GM19240 (cell line): ENCODE data around the gene NYNRIN.
"Not testable (repeated sequence)": the region's sequence is repeated elsewhere in the genome, so short reads cannot be mapped to it uniquely, and the experiment has no call there.

Source experiments
- DNase-seq: peaks from one replicate; pipeline ENCODE4 v3.0.0; 2011; ENCODE audit warnings: low spot score; ENCODE audit not compliant: insufficient read length

The NYNRIN gene

GRCh38 chr14:24398653-24399446, at the start of gene NYNRIN:
TSS of gene NYNRIN (plus strand) at chr14:24399003. CDS start at chr14:24399247, 244 bp downstream.
- no peak for DNase-seq

- DNase-seq, result no peak
These were observed 49.1 kb upstream of the NYNRIN start for GRCh38 chr14:24349742-24350141.

- DNase-seq, result no peak
These were observed 47.3 kb upstream of the NYNRIN start for GRCh38 chr14:24351517-24351916.

- DNase-seq, result no peak
These were observed 45.0 kb upstream of the NYNRIN start for GRCh38 chr14:24353559-24354481.

GRCh38 chr14:24354482-24354825, 44.3 kb upstream of the NYNRIN start:
- not testable (repeated sequence) for DNase-seq

- DNase-seq, result no peak
These were observed 43.8 kb upstream of the NYNRIN start for GRCh38 chr14:24355009-24355408.

GRCh38 chr14:24356208-24356607, 42.6 kb upstream of the NYNRIN start:
- DNase-seq, result no peak

GRCh38 chr14:24360281-24360680, 38.5 kb upstream of the NYNRIN start:
- no peak for DNase-seq

GRCh38 chr14:24361326-24361725, 37.5 kb upstream of the NYNRIN start:
- no peak for DNase-seq

GRCh38 chr14:24362241-24362960, 36.4 kb upstream of the NYNRIN start:
- DNase-seq, result no peak

- DNase-seq, result no peak
These were observed 35.4 kb upstream of the NYNRIN start for GRCh38 chr14:24363401-24363800.

- DNase-seq, result no peak
These were observed 34.0 kb upstream of the NYNRIN start for GRCh38 chr14:24364841-24365240.

- peak; percentile 67 for DNase-seq
These were observed 33.0 kb upstream of the NYNRIN start for GRCh38 chr14:24365600-24366412.

- DNase-seq, result no peak
These were observed 32.4 kb upstream of the NYNRIN start for GRCh38 chr14:24366413-24366720.

GRCh38 chr14:24366721-24367513, 31.9 kb upstream of the NYNRIN start:
- DNase-seq, result peak; percentile 66

GRCh38 chr14:24367514-24368211, 31.1 kb upstream of the NYNRIN start, which contains the start of gene NFATC4:
TSS of gene NFATC4 (plus strand) at chr14:24368184. CDS start at chr14:24368341, 157 bp downstream.
- DNase-seq, result no peak

- DNase-seq, result no peak
These were observed 30.6 kb upstream of the NYNRIN start for GRCh38 chr14:24368212-24368561.

GRCh38 chr14:24368562-24369252, 30.1 kb upstream of the NYNRIN start:
- DNase-seq, result no peak

- DNase-seq, result no peak
These were observed 29.3 kb upstream of the NYNRIN start for GRCh38 chr14:24369463-24369862.
